Ectodermal cell (in vitro differentiated cells): Measurements from ENCODE around the gene RRAS. TPM values are rescaled to one million over a fixed set of nuclear protein-coding genes. Genes with fewer than 3 reads are reported as not detected.

ENCODE experiments used
- H3K27ac ChIP-seq: 2 replicates; pipeline ENCODE4 v1.7.0; 2013; ENCODE audit warnings: mild to moderate bottlenecking, low read depth, low read length; ENCODE audit not compliant: insufficient read depth, poor library complexity, severe bottlenecking
- H3K27me3 ChIP-seq: 2 replicates; pipeline ENCODE4 v1.7.0; 2013; ENCODE audit warnings: mild to moderate bottlenecking, low read length; ENCODE audit not compliant: insufficient read depth, control insufficient read depth, poor library complexity, severe bottlenecking
- H3K36me3 ChIP-seq: one replicate; pipeline ENCODE4 v1.7.0; 2013; ENCODE audit warnings: low read length; ENCODE audit not compliant: control insufficient read depth, insufficient read depth
- H3K4me1 ChIP-seq: one replicate; pipeline ENCODE4 v1.7.0; 2013; ENCODE audit warnings: low read length; ENCODE audit not compliant: control insufficient read depth, insufficient read depth
- H3K4me3 ChIP-seq: 2 replicates; pipeline ENCODE4 v1.7.0; 2013; ENCODE audit warnings: low read depth, low read length, control low read depth; ENCODE audit not compliant: insufficient read depth
- H3K9me3 ChIP-seq: 2 replicates; pipeline ENCODE4 v1.7.0; 2013; ENCODE audit warnings: mild to moderate bottlenecking, low read length, moderate library complexity; ENCODE audit not compliant: control insufficient read depth
- WGBS, 2 experiments: methylation state at CpG; one replicate each; pipeline ENCODE4 v1.1.7; 2013; ENCODE audit warnings: missing lambda C conversion rate in 2 of 2; 5-methylcytosine and 5-hydroxymethylcytosine counted together
- polyA plus RNA-seq, 4 experiments: library from polyadenylated mRNA; stranded (reverse); fragments of 50-300 nt; gene quantifications; one replicate each; pipeline ENCODE4 v1.2.3, GENCODE V29; 2013

The RRAS gene
- polyA plus RNA-seq (2013, experiment 1 of 4), result 18.0 TPM
- 22.6 TPM for polyA plus RNA-seq (2013, experiment 2 of 4)
- polyA plus RNA-seq (2013, experiment 3 of 4), result 23.9 TPM
- 26.1 TPM for polyA plus RNA-seq (2013, experiment 4 of 4)

- H3K4me1 ChIP-seq, result peaks cover 39% of the 10 kb centered on the region
- 0 to 1% methylated on average over 51 of the region's 51 CpGs for WGBS, 2 experiments
These were observed at the start of gene RRAS for GRCh38 chr19:49640113-49640898. RRAS (minus strand) TSS chr19:49640143; CDS start chr19:49640098, 45 bp downstream.

GRCh38 chr19:49689133-49690078 lies 49.5 kb upstream of the RRAS start, which contains the start of gene ADM5:
ADM5 (plus strand) TSS chr19:49689594; CDS start chr19:49689838, 244 bp downstream.
- peak within 1 kb of the TSS; percentile 44 for H3K27ac ChIP-seq
- 93 to 94% methylated on average over 54 of the region's 54 CpGs for WGBS, 2 experiments

More at GRCh38 chr19:49640113-49640898, at the start of gene RRAS:
- H3K4me3 ChIP-seq, result peak within 1 kb of the TSS; percentile 82
- H3K27ac ChIP-seq, result peak within 1 kb of the TSS; percentile 99
- no peaks in the 10 kb centered on the region for H3K36me3 ChIP-seq
- H3K27me3 ChIP-seq, result peaks cover 4% of the 10 kb centered on the region
- no peaks in the 10 kb centered on the region for H3K9me3 ChIP-seq

GRCh38 chr19:49688531-49689132 lies 48.7 kb upstream of the RRAS start:
- no peaks in the 10 kb centered on the region for H3K27me3 ChIP-seq

More at GRCh38 chr19:49689133-49690078, 49.5 kb upstream of the RRAS start, which contains the start of gene ADM5:
- H3K4me1 ChIP-seq, result peaks cover 3% of the 10 kb centered on the region
- H3K36me3 ChIP-seq, result peaks cover 27% of the 10 kb centered on the region
- H3K27me3 ChIP-seq, result no peaks in the 10 kb centered on the region
- H3K9me3 ChIP-seq, result no peaks in the 10 kb centered on the region
- H3K4me3 ChIP-seq, result peak within 1 kb of the TSS; percentile 69

DNA sequence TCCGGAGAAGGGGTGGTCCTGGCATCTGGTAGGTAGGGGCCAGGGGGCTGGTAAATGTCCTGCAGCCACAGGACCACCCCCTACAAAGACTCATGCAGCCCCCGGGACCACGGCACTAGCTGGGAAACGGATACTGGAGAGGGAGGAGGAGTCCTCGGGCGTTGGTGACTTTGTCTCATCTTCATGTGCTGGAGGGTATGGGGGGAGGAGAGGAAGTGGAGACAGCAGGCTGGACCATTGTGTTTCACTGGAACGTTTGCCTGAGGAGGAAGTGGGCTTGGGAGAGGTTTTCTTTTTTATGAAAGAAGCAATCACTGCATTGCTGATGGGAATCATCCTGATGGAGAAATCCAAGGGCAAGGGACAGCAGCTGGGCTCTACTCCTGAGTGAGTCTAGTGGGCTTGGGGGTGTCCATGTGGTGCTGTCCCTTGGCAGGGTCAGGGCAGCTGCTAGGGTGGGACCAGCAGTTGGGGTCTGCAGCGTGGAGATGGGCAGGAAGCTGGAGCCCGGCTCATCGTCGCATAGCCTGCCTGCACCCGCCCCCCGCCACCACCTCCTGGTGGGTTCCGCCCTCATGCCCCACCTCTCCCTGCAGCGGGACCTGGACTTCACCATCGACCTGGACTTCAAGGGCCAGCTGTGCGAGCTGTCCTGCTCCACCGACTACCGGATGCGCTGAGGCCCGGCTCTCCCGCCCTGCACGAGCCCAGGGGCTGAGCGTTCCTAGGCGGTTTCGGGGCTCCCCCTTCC lies 47.8 kb upstream of the RRAS start:
- no peak overlapping the region for H3K4me3 ChIP-seq

More at GRCh38 chr19:49688531-49689132, 48.7 kb upstream of the RRAS start:
- peaks cover 3% of the 10 kb centered on the region for H3K4me1 ChIP-seq
- peaks cover 33% of the 10 kb centered on the region for H3K36me3 ChIP-seq
- peak overlapping the region; percentile 44 for H3K27ac ChIP-seq
- H3K9me3 ChIP-seq, result no peaks in the 10 kb centered on the region
- 90 to 96% methylated on average over 9 to 12 of the region's 12 CpGs for WGBS, 2 experiments
- no peak overlapping the region for H3K4me3 ChIP-seq

GRCh38 chr19:49687150-49687549 lies 47.2 kb upstream of the RRAS start:
- peaks cover 3% of the 10 kb centered on the region for H3K4me1 ChIP-seq
- H3K36me3 ChIP-seq, result peaks cover 36% of the 10 kb centered on the region
- no peaks in the 10 kb centered on the region for H3K27me3 ChIP-seq
- H3K9me3 ChIP-seq, result no peaks in the 10 kb centered on the region
- H3K27ac ChIP-seq, result no peak overlapping the region
- H3K4me3 ChIP-seq, result no peak overlapping the region
- WGBS, 2 experiments, result 91% methylated on average over 12 of the region's 12 CpGs

More for the DNA sequence above, 47.8 kb upstream of the RRAS start:
- Histone ChIP-seq H3K27me3 (no peaks in the 10 kb centered on the region), H3K4me1 (peaks cover 3% of the 10 kb centered on the region), H3K27ac (no peak overlapping the region), H3K36me3 (peaks cover 30% of the 10 kb centered on the region), H3K9me3 (no peaks in the 10 kb centered on the region)
- 90 to 91% methylated on average over 26 of the region's 26 CpGs for WGBS, 2 experiments

DNA sequence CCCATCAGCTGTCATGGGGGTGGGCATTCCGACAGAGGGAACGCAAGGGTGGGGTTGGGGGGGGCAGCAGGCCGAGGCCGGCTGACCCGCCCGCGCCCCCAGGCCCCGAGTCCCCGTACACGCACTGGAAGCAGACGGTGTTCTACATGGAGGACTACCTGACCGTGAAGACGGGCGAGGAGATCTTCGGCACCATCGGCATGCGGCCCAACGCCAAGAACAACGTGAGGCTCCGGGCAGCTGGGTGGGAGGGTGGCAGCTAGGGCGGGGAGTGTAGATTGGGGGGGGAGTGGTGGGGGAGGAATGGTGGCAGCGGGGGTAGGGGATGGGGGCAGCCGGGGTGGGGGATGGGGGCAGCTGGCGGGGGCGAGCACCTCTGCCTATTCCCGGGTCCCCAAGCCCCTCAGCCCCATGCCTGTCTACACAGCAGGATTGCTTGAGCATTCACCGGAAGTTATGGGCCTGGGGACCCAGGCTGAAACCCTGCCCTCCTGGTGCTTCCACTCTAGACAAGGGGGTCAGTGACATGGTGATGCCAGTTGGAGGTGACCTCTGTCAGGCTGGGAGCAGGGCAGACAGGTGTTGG lies 46.7 kb upstream of the RRAS start:
- WGBS, 2 experiments, result 95 to 96% methylated on average over 25 to 26 of the region's 27 CpGs
- no peaks in the 10 kb centered on the region for H3K9me3 ChIP-seq
- H3K36me3 ChIP-seq, result peaks cover 41% of the 10 kb centered on the region
- H3K27me3 ChIP-seq, result no peaks in the 10 kb centered on the region
- no peak overlapping the region for H3K27ac ChIP-seq
- H3K4me3 ChIP-seq, result no peak overlapping the region
- peaks cover 3% of the 10 kb centered on the region for H3K4me1 ChIP-seq

DNA sequence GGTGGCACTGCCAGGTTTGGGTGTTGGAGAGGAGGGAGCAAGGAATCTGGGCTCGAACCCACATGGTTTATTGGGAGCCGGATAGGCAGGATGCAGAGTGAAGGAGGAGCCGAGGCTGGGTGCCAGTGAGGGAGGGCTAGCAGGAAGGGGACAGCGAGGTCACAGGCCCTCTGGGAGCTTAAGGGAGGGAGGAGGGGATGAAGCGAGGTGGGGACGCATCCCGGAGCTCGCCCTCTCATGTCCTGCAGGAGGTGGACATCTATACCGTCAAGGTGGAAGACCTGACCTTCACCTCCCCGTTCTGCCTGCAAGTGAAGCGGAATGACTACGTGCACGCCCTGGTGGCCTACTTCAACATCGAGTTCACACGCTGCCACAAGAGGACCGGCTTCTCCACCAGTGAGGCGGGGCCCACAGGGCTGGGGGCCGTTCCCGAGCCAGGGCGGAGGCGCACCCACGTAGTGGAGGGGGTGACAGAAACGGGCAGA lies 45.9 kb upstream of the RRAS start:
- 93 to 94% methylated on average over 23 of the region's 23 CpGs for WGBS, 2 experiments
- no peaks in the 10 kb centered on the region for H3K9me3 ChIP-seq
- H3K4me1 ChIP-seq, result peaks cover 5% of the 10 kb centered on the region
- H3K36me3 ChIP-seq, result peaks cover 45% of the 10 kb centered on the region
- H3K27ac ChIP-seq, result no peak overlapping the region
- H3K4me3 ChIP-seq, result no peak overlapping the region
- H3K27me3 ChIP-seq, result no peaks in the 10 kb centered on the region

GRCh38 chr19:49684983-49685553 lies 45.1 kb upstream of the RRAS start:
- peaks cover 45% of the 10 kb centered on the region for H3K36me3 ChIP-seq

More at GRCh38 chr19:49684983-49685553, 45.1 kb upstream of the RRAS start:
- no peak overlapping the region for H3K27ac ChIP-seq
- peaks cover 11% of the 10 kb centered on the region for H3K4me1 ChIP-seq
- no peak overlapping the region for H3K4me3 ChIP-seq
- WGBS, 2 experiments, result 94 to 97% methylated on average over 13 of the region's 13 CpGs
- no peaks in the 10 kb centered on the region for H3K27me3 ChIP-seq
- no peaks in the 10 kb centered on the region for H3K9me3 ChIP-seq
